ENCODE data around the gene ABAT.

ABAT gene

DNA sequence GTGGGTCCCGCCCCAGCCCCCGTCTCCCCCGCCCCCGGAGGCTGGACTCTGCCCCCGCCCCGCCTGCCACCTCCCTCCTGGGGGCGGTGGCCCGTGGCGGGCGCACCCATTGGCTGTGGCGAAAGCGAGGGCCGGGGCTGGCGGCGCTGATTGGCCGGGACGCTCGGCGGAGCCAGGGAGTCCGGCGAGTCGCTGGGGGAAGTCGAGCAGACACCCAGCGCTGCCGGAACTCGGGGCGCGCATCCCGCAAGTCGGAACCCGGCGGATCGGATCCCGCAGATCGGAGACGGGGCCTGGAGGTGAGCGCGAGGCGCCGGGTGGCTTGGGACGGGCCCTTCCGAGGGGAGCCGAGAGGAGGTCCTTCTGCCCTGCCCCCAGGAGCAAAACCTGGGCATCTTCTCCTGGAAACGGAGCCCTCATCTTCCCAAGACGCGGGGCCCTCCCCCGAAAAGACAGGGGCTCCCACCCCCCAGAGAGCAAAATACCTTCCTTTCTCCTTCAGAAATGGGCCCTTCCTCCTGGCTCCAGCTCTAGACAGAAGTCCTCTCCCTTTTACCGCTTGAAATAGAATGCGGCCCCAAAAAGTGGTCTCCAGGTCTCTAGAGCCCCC is at the start of gene ABAT:
Gene ABAT (plus strand): TSS at position 205 of the 610 bp plus-strand sequence. CDS start 61,123 bp downstream, outside the sequence.
- TF ChIP-seq MYC (IDR thresholded peaks at IDR 0.05; ENCODE audit: low read depth, low read length) (no peak), POLR2A (IDR thresholded peaks at IDR 0.05; ENCODE audit: extremely low read depth, insufficient read length) (no peak)
- TF ChIP-seq, protein P1, sequence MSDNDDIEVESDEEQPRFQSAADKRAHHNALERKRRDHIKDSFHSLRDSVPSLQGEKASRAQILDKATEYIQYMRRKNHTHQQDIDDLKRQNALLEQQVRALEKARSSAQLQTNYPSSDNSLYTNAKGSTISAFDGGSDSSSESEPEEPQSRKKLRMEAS (IDR thresholded peaks at IDR 0.05; ENCODE audit: low read depth, low read length) = no peak
- TF ChIP-seq, protein P2, sequence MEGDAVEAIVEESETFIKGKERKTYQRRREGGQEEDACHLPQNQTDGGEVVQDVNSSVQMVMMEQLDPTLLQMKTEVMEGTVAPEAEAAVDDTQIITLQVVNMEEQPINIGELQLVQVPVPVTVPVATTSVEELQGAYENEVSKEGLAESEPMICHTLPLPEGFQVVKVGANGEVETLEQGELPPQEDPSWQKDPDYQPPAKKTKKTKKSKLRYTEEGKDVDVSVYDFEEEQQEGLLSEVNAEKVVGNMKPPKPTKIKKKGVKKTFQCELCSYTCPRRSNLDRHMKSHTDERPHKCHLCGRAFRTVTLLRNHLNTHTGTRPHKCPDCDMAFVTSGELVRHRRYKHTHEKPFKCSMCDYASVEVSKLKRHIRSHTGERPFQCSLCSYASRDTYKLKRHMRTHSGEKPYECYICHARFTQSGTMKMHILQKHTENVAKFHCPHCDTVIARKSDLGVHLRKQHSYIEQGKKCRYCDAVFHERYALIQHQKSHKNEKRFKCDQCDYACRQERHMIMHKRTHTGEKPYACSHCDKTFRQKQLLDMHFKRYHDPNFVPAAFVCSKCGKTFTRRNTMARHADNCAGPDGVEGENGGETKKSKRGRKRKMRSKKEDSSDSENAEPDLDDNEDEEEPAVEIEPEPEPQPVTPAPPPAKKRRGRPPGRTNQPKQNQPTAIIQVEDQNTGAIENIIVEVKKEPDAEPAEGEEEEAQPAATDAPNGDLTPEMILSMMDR (IDR thresholded peaks at IDR 0.05; ENCODE audit: low read depth, low read length) = no peak
- no peak within 1 kb of the TSS for H3K4me3 ChIP-seq (ENCODE audit: low read depth, low read length)
- peak; percentile 81 for DNase-seq (ENCODE audit: low read depth)

DNA sequence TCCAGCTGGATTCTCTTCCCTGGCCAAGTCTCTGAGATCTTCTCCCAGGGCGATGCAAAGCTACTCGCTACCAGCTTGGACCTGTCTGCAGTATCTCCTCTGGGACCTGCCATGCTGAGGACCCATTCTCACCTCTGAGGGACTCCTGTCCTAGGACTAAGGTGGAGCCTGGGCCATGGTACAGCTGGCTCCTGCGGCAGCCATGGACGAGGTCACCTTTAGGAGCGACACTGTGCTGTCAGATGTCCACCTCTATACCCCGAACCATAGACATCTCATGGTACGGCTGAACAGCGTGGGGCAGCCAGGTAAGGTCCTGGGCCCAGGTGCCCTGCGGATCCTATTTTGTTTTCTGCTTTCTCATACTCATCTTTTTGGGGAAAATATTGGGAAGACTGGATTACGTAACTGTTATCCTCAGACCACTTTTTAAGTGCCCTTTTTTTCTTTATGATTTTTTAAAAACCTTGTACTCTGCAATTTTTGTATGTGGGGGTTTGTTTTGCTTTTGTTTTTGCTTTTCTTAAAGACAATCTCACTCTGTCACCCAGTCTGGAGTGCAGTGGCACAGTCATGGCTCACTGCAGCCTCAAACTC is 48.8 kb upstream of the ABAT start:
- no peak for DNase-seq (ENCODE audit: low read depth)
- TF ChIP-seq MYC (IDR thresholded peaks at IDR 0.05; ENCODE audit: low read depth, low read length) (no peak), POLR2A (IDR thresholded peaks at IDR 0.05; ENCODE audit: extremely low read depth, insufficient read length) (no peak)
- H3K4me3 ChIP-seq (ENCODE audit: low read depth, low read length) = no peak overlapping the region

DNA sequence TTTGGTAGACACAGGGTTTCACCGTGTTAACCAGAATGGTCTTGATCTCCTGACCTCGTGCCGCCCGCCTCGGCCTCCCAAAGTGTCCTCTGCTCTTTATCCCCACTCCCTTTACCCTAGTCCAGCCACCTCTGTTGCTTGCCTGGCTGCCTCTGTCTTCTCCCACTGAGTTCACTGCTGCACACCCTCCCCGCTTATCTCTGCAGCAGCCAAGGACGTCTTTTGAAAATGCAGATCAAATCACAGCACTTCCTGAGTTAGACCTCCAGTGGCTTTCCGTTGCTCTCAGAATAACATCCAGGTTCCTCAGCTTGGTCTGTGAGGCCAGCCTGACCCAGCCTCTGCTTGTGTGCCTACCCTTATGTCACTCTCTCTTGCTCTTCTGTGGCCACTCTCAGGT is 47.5 kb upstream of the ABAT start:
- DNase-seq (ENCODE audit: low read depth) = no peak
- TF ChIP-seq, protein P2 (IDR thresholded peaks at IDR 0.05; ENCODE audit: low read depth, low read length) = no peak
- TF ChIP-seq POLR2A (IDR thresholded peaks at IDR 0.05; ENCODE audit: extremely low read depth, insufficient read length) (no peak), MYC (IDR thresholded peaks at IDR 0.05; ENCODE audit: low read depth, low read length) (no peak)
- TF ChIP-seq, protein P1 (IDR thresholded peaks at IDR 0.05; ENCODE audit: low read depth, low read length) = no peak
- no peak overlapping the region for H3K4me3 ChIP-seq (ENCODE audit: low read depth, low read length)

DNA sequence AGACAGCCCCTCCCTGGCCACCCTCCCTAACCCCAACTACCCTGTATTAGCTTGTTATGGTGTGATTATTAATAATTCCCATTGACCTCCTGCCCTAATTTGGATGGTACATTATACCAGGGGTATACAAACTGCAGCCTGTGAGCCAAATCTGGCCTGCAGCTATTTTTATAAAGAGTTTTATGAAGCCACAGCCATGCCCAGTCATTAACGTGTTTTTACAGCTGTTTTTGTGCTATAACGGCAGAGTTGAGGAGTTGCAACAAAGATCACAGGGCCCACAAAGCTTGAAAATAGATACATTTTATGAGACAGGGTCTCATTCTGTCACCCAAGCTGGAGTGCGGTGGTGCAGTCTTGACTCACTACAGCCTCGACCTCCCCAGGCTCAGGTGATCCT is 47.0 kb upstream of the ABAT start:
- TF ChIP-seq MYC (IDR thresholded peaks at IDR 0.05; ENCODE audit: low read depth, low read length) = no peak
- no peak overlapping the region for H3K4me3 ChIP-seq (ENCODE audit: low read depth, low read length)
- no peak for DNase-seq (ENCODE audit: low read depth)

DNA sequence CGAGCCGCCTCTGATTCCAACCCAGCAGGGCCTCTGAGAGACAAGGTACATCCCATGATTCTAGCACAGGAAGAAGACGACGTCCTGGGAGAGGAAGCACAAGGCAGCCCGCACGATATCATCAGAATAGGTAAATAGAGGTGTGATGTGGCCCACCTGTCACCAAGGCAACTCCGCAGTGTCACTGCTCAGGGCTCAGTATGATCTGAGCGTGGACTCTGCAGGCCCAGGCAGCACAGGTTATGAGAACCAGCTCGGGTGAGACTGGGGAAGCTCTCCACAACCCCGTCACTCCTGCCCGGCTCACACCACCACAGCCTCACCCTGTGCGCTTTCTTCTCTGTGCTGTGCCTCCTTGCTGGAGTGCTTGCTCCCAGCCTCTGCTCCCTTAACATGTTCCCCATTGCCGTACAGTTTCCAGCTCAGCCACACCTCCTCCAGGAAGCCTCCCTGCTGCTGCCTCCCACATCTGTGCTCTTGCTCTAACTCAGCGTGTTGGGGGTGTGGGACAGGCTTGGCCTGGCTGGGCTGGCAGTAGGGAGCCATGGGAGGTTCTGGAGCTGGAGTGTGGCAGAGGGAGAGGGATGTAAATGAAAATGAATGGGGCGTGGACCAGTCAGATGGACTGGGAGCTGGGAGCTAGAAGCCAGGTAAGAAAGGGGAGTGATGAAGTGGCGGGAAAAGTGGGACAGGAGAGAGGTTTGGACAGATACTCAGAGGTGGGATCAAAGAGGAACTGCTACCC is 45.3 kb upstream of the ABAT start:
- no peak overlapping the region for H3K4me3 ChIP-seq (ENCODE audit: low read depth, low read length)
- DNase-seq (ENCODE audit: low read depth) = no peak
- TF ChIP-seq MYC (IDR thresholded peaks at IDR 0.05; ENCODE audit: low read depth, low read length) (no peak), POLR2A (IDR thresholded peaks at IDR 0.05; ENCODE audit: extremely low read depth, insufficient read length) (no peak)
- TF ChIP-seq, protein P2 (IDR thresholded peaks at IDR 0.05; ENCODE audit: low read depth, low read length) = no peak
- TF ChIP-seq, protein P1 (IDR thresholded peaks at IDR 0.05; ENCODE audit: low read depth, low read length) = no peak

DNA sequence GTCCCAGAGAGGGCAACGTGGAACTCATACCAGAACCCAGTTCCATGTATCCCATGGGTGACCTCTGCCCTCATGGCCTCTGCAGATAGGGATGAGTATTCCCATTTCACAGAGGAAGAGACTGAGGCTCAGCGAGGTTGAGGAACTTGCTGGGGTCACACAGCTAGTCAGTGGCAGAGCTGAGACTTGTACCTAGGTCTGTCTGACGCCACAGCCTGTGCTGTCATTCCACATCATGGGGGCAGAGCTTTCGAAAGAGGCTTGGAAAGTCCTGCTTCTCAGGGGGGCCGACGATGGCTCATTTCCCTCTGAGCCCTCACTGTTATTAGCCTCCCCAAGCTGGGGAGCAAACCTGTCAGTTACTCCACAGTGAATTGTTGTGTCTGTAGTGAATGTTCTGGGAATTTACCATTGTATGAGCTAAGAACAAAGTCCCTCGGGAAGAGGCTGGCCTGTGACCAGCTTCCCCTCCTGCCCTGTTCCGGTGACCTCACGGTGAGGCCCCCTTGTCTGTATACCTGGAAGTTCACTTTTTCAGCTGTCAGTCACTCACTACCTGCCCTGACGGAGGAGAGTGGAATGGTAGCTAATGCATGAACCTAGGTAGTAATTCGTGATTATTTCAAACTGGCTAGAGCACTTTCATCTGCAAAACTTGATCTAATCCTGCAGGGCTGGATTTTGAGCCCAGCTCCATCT is 44.0 kb upstream of the ABAT start:
- no peak for DNase-seq (ENCODE audit: low read depth)
- H3K4me3 ChIP-seq (ENCODE audit: low read depth, low read length) = no peak overlapping the region
- no peak for TF ChIP-seq POLR2A (IDR thresholded peaks at IDR 0.05; ENCODE audit: extremely low read depth, insufficient read length)
- TF ChIP-seq, protein P1 (IDR thresholded peaks at IDR 0.05; ENCODE audit: low read depth, low read length) = no peak
- TF ChIP-seq, protein P2 (IDR thresholded peaks at IDR 0.05; ENCODE audit: low read depth, low read length) = no peak
- no peak for TF ChIP-seq MYC (IDR thresholded peaks at IDR 0.05; ENCODE audit: low read depth, low read length)
